H9 (cell line): Measurements from ENCODE around the gene MRPS27. TPM values are rescaled to one million over a fixed set of nuclear protein-coding genes. Genes with fewer than 3 reads are reported as not detected.

Experiments used
- DNase-seq: peaks from one replicate; pipeline ENCODE4 v3.0.0-alpha.2; 2017
- H2AFZ ChIP-seq: one replicate; pipeline ENCODE4 v1.6.1; 2013; ENCODE audit warnings: mild to moderate bottlenecking, low read length, control low read depth, moderate library complexity
- H2AK5ac ChIP-seq: 2 replicates; pipeline ENCODE4 v1.6.1; 2013; ENCODE audit warnings: low read length, control low read depth, mixed read lengths; ENCODE audit not compliant: insufficient read length
- H2BK120ac ChIP-seq: one replicate; pipeline ENCODE4 v1.6.1; 2013; ENCODE audit warnings: low read depth, mild to moderate bottlenecking, low read length, control low read depth, inconsistent platforms; ENCODE audit not compliant: poor library complexity, severe bottlenecking
- H2BK12ac ChIP-seq: 2 replicates; pipeline ENCODE4 v1.6.1; 2013; ENCODE audit warnings: low read length, control low read depth, mixed read lengths, low read depth; ENCODE audit not compliant: insufficient read length
- H2BK15ac ChIP-seq: 2 replicates; pipeline ENCODE4 v1.6.1; 2013; ENCODE audit warnings: low read depth, low read length, control low read depth
- H2BK20ac ChIP-seq: one replicate; pipeline ENCODE4 v1.6.1; 2013; ENCODE audit warnings: low read depth, mild to moderate bottlenecking, low read length, control low read depth, inconsistent platforms; ENCODE audit not compliant: poor library complexity, severe bottlenecking
- H2BK5ac ChIP-seq: 2 replicates; pipeline ENCODE4 v1.6.1; 2013; ENCODE audit warnings: low read length, control low read depth, mixed read lengths; ENCODE audit not compliant: insufficient read length
- H3K14ac ChIP-seq: 2 replicates; pipeline ENCODE4 v1.6.1; 2013; ENCODE audit warnings: low read length, control low read depth; ENCODE audit not compliant: insufficient read depth
- H3K18ac ChIP-seq: 2 replicates; pipeline ENCODE4 v1.6.1; 2013; ENCODE audit warnings: low read depth, mild to moderate bottlenecking, mixed read lengths, low read length, control low read depth; ENCODE audit not compliant: insufficient read length
- H3K23ac ChIP-seq: 2 replicates; pipeline ENCODE4 v1.6.1; 2013; ENCODE audit warnings: low read length, control low read depth, mixed read lengths, low read depth; ENCODE audit not compliant: insufficient read length
- H3K23me2 ChIP-seq: 2 replicates; pipeline ENCODE4 v1.6.1; 2013; ENCODE audit warnings: low read depth, mild to moderate bottlenecking, mixed read lengths, low read length, control low read depth; ENCODE audit not compliant: insufficient read length, poor library complexity, severe bottlenecking
- H3K27ac ChIP-seq: 2 replicates; pipeline ENCODE4 v1.5.1; 2013; ENCODE audit warnings: low read length, control low read depth, mixed read lengths, low read depth; ENCODE audit not compliant: insufficient read length
- H3K27me3 ChIP-seq: 2 replicates; pipeline ENCODE4 v1.6.1; 2013; ENCODE audit warnings: low read length, control low read depth, inconsistent platforms; ENCODE audit not compliant: insufficient read depth
- H3K4ac ChIP-seq: 2 replicates; pipeline ENCODE4 v1.6.1; 2013; ENCODE audit warnings: low read depth, mild to moderate bottlenecking, control low read depth, inconsistent platforms, low read length, moderate library complexity
- H3K4me1 ChIP-seq: 2 replicates; pipeline ENCODE4 v1.6.1; 2013; ENCODE audit warnings: low read length, control low read depth, inconsistent platforms; ENCODE audit not compliant: insufficient read depth
- H3K4me2 ChIP-seq: 2 replicates; pipeline ENCODE4 v1.6.1; 2013; ENCODE audit warnings: low read length, control low read depth, mixed read lengths; ENCODE audit not compliant: insufficient read length, insufficient read depth
- H3K56ac ChIP-seq: 2 replicates; pipeline ENCODE4 v1.6.1; 2013; ENCODE audit warnings: low read depth, mild to moderate bottlenecking, mixed read lengths, low read length, control low read depth; ENCODE audit not compliant: insufficient read length
- H3K79me1 ChIP-seq: 2 replicates; pipeline ENCODE4 v1.6.1; 2013; ENCODE audit warnings: low read depth, mild to moderate bottlenecking, moderate library complexity, low read length, control low read depth, inconsistent platforms; ENCODE audit not compliant: insufficient read depth, poor library complexity, severe bottlenecking
- H3K79me2 ChIP-seq: 2 replicates; pipeline ENCODE4 v1.6.1; 2013; ENCODE audit warnings: low read length, control low read depth, inconsistent platforms; ENCODE audit not compliant: insufficient read depth
- H3K9ac ChIP-seq: 2 replicates; pipeline ENCODE4 v1.6.1; 2013; ENCODE audit warnings: low read length, control low read depth, mixed read lengths; ENCODE audit not compliant: insufficient read length; ENCODE audit errors: extremely low read depth
- H3K9me3 ChIP-seq: one replicate; pipeline ENCODE4 v1.6.1; 2013; ENCODE audit warnings: low read depth, low read length, inconsistent platforms; ENCODE audit not compliant: control insufficient read depth
- H3T11ph ChIP-seq: one replicate; pipeline ENCODE4 v1.6.1; 2013; ENCODE audit warnings: mild to moderate bottlenecking, low read length, control low read depth, inconsistent platforms
- H4K20me1 ChIP-seq: one replicate; pipeline ENCODE4 v1.6.1; 2013; ENCODE audit not compliant: control insufficient read depth, insufficient read length, insufficient read depth
- H4K5ac ChIP-seq: 2 replicates; pipeline ENCODE4 v1.6.1; 2013; ENCODE audit warnings: low read depth, mild to moderate bottlenecking, mixed read lengths, low read length, control low read depth; ENCODE audit not compliant: insufficient read length
- H4K8ac ChIP-seq: replicated peaks from 2 replicates; pipeline ENCODE4 v1.6.1; 2013; ENCODE audit warnings: low read length, control low read depth, mixed read lengths, low read depth; ENCODE audit not compliant: insufficient read length
- H4K91ac ChIP-seq: 2 replicates; pipeline ENCODE4 v1.6.1; 2013; ENCODE audit warnings: low read depth, mild to moderate bottlenecking, moderate library complexity, mixed read lengths, low read length, control low read depth; ENCODE audit not compliant: insufficient read length
- H3K27ac Mint-ChIP-seq, 3 experiments: 2 replicates in 2 of 3; 3 replicates in 1 of 3; pipeline ENCODE4 v1.8.0; 2020 to 2021; ENCODE audit warnings: mixed read lengths in 3 of 3, mild to moderate bottlenecking in 1 of 3, moderate library complexity in 1 of 3
- H3K27me3 Mint-ChIP-seq: 2 replicates; pipeline ENCODE4 v1.8.0; 2021; ENCODE audit warnings: low read depth, mild to moderate bottlenecking, moderate library complexity, mixed read lengths
- H3K36me3 Mint-ChIP-seq, 3 experiments: 2 replicates in 2 of 3; 3 replicates in 1 of 3; pipeline ENCODE4 v1.8.0; 2020 to 2021; ENCODE audit warnings: low read depth in 3 of 3, mixed read lengths in 3 of 3; ENCODE audit not compliant: insufficient read depth in 1 of 3
- H3K4me1 Mint-ChIP-seq, 2 experiments: 2 replicates each; pipeline ENCODE4 v1.8.0; 2020; ENCODE audit warnings: mixed read lengths in 2 of 2
- H3K4me3 Mint-ChIP-seq, 2 experiments: 2 replicates in 1 of 2; 3 replicates in 1 of 2; pipeline ENCODE4 v1.8.0; 2020 to 2021; ENCODE audit warnings: mild to moderate bottlenecking in 2 of 2, mixed read lengths in 2 of 2, moderate library complexity in 1 of 2
- H3K9me3 Mint-ChIP-seq, 2 experiments: 2 replicates in 1 of 2; 3 replicates in 1 of 2; pipeline ENCODE4 v1.8.0; 2020; ENCODE audit warnings: mild to moderate bottlenecking in 2 of 2, mixed read lengths in 2 of 2, moderate library complexity in 1 of 2
- WGBS: extraction: QIAGEN DNeasy Blood & Tissue Kit; methylation state at CpG from one replicate; pipeline ENCODE4 v1.1.7; 2013; ENCODE audit warnings: missing lambda C conversion rate, low lambda C conversion rate, mixed read lengths; ENCODE audit not compliant: insufficient read length; ENCODE audit errors: extremely low coverage; 5-methylcytosine and 5-hydroxymethylcytosine counted together
- total RNA-seq: library from RNA; stranded (reverse); gene quantifications from 2 replicates; pipeline ENCODE4 v1.2.1, GENCODE V29; 2021
- TF ChIP-seq, protein P1 (sequence below): fragments of 200-600 bp; sonication (generic); conservative IDR thresholded peaks from 3 replicates; pipeline ENCODE4 v1.8.0; 2021; ENCODE audit warnings: antibody characterized with exemption, mild to moderate bottlenecking

The MRPS27 gene
- total RNA-seq, 1 experiment from 2014 or later: 83.3 TPM

DNA sequence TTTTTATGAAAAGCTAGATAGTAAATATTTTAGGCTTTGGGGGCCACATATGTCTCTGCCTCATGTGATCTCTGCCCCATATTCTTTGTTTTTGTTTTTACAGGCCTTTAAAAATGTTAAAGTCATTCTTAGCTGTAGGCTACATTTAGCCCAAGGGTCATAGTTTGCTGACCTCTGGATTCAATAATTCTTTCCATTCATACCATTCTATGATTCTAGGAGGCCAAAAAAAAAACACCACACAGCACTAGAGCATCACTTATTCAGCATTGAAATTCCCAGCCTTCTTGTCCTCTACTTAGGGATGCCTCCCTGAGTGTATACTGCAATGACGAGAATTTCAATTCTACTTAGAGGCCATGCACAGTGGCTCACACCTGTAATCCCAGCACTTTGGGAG lies 17.1 kb upstream of the MRPS27 start:
- Histone ChIP-seq H3K14ac (no peak overlapping the region), H4K20me1 (no peaks in the 10 kb centered on the region), H2BK12ac (no peak overlapping the region), H3K27me3 (no peaks in the 10 kb centered on the region), H3K79me2 (no peaks in the 10 kb centered on the region), H3K79me1 (no peaks in the 10 kb centered on the region), H2BK5ac (no peak overlapping the region), H3K4ac (no peak overlapping the region), H3K27ac (no peak overlapping the region), H4K5ac (no peak overlapping the region), H3T11ph (no peak overlapping the region), H3K4me2 (no peak overlapping the region), H3K4me1 (no peaks in the 10 kb centered on the region), H3K23me2 (no peaks in the 10 kb centered on the region), H2BK120ac (no peak overlapping the region), H3K9ac (no peak overlapping the region), H2BK15ac (no peak overlapping the region), H3K18ac (no peak overlapping the region), H4K8ac (no peak overlapping the region), H4K91ac (no peak overlapping the region), H3K56ac (no peak overlapping the region), H2AK5ac (no peak overlapping the region), H3K9me3 (no peaks in the 10 kb centered on the region), H3K23ac (no peak overlapping the region), H2AFZ (no peak overlapping the region), H2BK20ac (no peak overlapping the region)
- WGBS: no CpG with 5 or more reads among the region's 1 CpG
- TF ChIP-seq, protein P1, sequence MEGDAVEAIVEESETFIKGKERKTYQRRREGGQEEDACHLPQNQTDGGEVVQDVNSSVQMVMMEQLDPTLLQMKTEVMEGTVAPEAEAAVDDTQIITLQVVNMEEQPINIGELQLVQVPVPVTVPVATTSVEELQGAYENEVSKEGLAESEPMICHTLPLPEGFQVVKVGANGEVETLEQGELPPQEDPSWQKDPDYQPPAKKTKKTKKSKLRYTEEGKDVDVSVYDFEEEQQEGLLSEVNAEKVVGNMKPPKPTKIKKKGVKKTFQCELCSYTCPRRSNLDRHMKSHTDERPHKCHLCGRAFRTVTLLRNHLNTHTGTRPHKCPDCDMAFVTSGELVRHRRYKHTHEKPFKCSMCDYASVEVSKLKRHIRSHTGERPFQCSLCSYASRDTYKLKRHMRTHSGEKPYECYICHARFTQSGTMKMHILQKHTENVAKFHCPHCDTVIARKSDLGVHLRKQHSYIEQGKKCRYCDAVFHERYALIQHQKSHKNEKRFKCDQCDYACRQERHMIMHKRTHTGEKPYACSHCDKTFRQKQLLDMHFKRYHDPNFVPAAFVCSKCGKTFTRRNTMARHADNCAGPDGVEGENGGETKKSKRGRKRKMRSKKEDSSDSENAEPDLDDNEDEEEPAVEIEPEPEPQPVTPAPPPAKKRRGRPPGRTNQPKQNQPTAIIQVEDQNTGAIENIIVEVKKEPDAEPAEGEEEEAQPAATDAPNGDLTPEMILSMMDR: no peak
- Mint-ChIP-seq H3K4me1 (0 out of 4 replicates have a peak, but pooled peaks cover 0 to 3% of the 10 kb centered on the region in 2 experiments), H3K9me3 (no peaks in the 10 kb centered on the region), H3K27me3 (no peaks in the 10 kb centered on the region), H3K36me3 (peaks cover 4 to 39% (median 38%) of the 10 kb centered on the region in 3 experiments; a peak in 5 of 7 replicates), H3K4me3 (no peak overlapping the region), H3K27ac (no peak overlapping the region)
- no peak for DNase-seq
